BLaER1 treated with 17β-estradiol and CSF1 and Interleukin-3, amounts not matched to agents 10 nM and 100 nM (cell line): ENCODE results near the gene LCE2B.
"Not testable (repeated sequence)": the region's sequence is repeated elsewhere in the genome, so short reads cannot be mapped to it uniquely, and the experiment has no call there.

Experiments
- H3K27ac ChIP-seq, 11 experiments: shearing (Covaris generic); formaldehyde crosslinking; 2 replicates each; pipeline ENCODE4 v1.8.1; 2022
- H3K27me3 ChIP-seq, 11 experiments: shearing (Covaris generic); formaldehyde crosslinking; 2 replicates each; pipeline ENCODE4 v1.8.1; 2022
- H3K36me3 ChIP-seq, 11 experiments: shearing (Covaris generic); formaldehyde crosslinking; 2 replicates each; pipeline ENCODE4 v1.8.1; 2022
- H3K4me1 ChIP-seq, 10 experiments: shearing (Covaris generic); formaldehyde crosslinking; 2 replicates each; pipeline ENCODE4 v1.8.1; 2022
- H3K4me2 ChIP-seq, 11 experiments: shearing (Covaris generic); formaldehyde crosslinking; 2 replicates each; pipeline ENCODE4 v1.8.1; 2022
- H3K4me3 ChIP-seq, 10 experiments: shearing (Covaris generic); formaldehyde crosslinking; 2 replicates each; pipeline ENCODE4 v1.8.1; 2022
- H3K9ac ChIP-seq, 11 experiments: shearing (Covaris generic); formaldehyde crosslinking; 2 replicates each; pipeline ENCODE4 v1.8.1; 2022
- H3K9me3 ChIP-seq, 11 experiments: shearing (Covaris generic); formaldehyde crosslinking; replicated peaks in 1 of 11; 2 replicates each; pipeline ENCODE4 v1.8.1; 2022
- H4K20me1 ChIP-seq, 11 experiments: shearing (Covaris generic); formaldehyde crosslinking; 2 replicates each; pipeline ENCODE4 v1.8.1; 2022
- Cebpa-rat ChIP-seq, 11 experiments: shearing (Covaris generic); IDR thresholded peaks; 2 replicates each; pipeline ENCODE4 v1.8.1; 2022

LCE2B gene

DNA sequence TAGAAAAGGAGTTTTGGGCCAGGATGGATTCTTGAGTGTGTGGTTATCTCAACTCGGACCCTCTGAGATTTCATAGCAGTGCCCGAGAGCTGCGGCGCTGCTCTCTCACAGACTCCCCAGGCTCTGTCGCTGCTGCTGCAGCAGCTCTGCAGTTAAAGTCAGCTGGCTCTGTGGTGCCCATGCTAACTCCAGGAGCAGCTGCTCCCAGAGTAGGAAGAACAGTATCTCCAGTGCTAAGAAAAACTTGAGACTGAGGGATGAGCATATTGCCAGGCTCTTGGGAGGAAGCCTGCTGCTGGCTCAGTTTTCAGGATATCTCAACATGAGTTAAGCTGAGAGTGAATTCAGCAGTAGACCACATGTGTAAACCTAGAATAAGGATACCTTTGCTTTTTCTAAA is 18.3 kb upstream of the LCE2B start:
- Histone ChIP-seq H3K4me1 (no peaks in the 10 kb centered on the region), H3K9me3 (peaks cover 0 to 4% (median 0%) of the 10 kb centered on the region in 11 experiments; a peak in 1 of 22 replicates), H3K27me3 (no peaks in the 10 kb centered on the region), H3K9ac (no peak overlapping the region), H3K4me3 (no peak overlapping the region), H3K27ac (no peak overlapping the region), H3K4me2 (no peak overlapping the region), H4K20me1 (no peaks in the 10 kb centered on the region), H3K36me3 (no peaks in the 10 kb centered on the region)
- TF ChIP-seq Cebpa-rat (IDR thresholded peaks at IDR 0.05): no peak

DNA sequence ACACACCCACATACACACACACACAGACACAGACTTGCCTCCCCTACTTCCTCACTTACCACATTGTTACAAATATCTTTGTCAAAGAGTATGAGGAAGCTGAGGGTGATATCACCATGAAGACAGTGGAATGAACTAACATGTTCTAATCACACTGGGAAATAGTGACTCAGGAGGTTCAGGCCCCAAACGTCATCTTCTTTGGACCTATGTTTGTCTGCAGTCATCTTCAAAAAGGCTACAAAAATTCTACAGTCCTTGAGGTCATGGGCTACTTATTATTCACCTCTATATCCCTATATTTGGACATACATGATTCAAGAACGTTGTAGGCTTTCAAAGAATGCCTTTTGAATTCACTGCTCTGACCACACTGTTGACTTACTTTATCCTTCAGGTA is 12.9 kb upstream of the LCE2B start:
- Histone ChIP-seq H3K9ac (no peak overlapping the region), H3K27ac (no peak overlapping the region), H3K36me3 (no peaks in the 10 kb centered on the region), H3K4me2 (no peak overlapping the region), H3K4me1 (no peaks in the 10 kb centered on the region), H3K9me3 (no peaks in the 10 kb centered on the region), H3K4me3 (no peak overlapping the region), H3K27me3 (no peaks in the 10 kb centered on the region), H4K20me1 (no peaks in the 10 kb centered on the region)
- TF ChIP-seq Cebpa-rat (IDR thresholded peaks at IDR 0.05): no peak

DNA sequence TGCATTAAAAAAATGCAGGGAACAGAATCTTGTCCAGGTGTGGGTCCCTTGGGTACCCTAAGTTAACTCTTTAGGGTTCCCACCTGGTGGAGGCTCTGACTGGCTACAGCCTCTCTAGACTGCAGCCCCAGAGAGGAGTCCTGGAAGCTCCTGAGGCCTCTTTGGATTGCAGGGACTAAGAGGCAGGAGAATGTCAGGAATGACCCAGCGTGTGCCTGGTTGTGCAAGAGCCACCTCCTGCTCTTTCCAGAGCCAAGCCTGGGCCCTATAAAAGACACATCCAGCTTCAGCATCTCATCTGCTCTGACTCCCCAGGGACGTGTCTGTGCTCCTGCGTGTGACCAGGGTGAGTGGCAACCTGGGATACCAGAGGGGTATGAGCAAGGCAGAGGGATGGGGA is 10.9 kb upstream of the LCE2B start, which contains the start of gene LCE2C:
Gene LCE2C (plus strand): TSS at position 297 of the 400 bp plus-strand sequence. CDS start 737 bp downstream, outside the sequence.
- H3K4me2 ChIP-seq, H3K27me3 ChIP-seq, H3K36me3 ChIP-seq, H3K4me1 ChIP-seq, H3K27ac ChIP-seq, H3K9ac ChIP-seq, H4K20me1 ChIP-seq, H3K4me3 ChIP-seq, H3K9me3 ChIP-seq: not testable (repeated sequence)

DNA sequence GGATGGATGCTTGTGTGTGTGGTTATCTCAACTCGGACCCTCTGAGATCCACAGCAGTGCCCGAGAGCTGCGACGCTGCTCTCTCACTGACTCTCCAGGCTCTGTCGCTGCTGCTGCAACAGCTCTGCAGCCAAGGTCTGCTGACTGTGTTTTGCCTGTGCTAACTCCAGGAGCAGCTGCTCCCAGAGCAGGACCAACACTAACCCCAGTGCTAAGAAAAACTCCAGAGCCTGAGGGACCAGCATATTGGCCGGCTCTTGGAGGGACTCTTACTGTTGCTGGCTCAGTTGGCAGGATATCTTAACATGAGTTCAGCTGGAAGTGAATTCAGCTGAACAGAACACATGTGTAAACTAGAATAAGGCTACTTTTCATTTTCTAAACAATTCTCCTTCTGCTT is 6.5 kb upstream of the LCE2B start:
- H4K20me1 ChIP-seq: no peaks in the 10 kb centered on the region
- no peak overlapping the region for H3K4me3 ChIP-seq
- no peaks in the 10 kb centered on the region for H3K36me3 ChIP-seq
- no peaks in the 10 kb centered on the region for H3K27me3 ChIP-seq
- no peak overlapping the region for H3K27ac ChIP-seq
- H3K9ac ChIP-seq: no peak overlapping the region
- no peak for TF ChIP-seq Cebpa-rat (IDR thresholded peaks at IDR 0.05)
- H3K9me3 ChIP-seq: no peaks in the 10 kb centered on the region
- H3K4me1 ChIP-seq: no peaks in the 10 kb centered on the region
- no peak overlapping the region for H3K4me2 ChIP-seq

DNA sequence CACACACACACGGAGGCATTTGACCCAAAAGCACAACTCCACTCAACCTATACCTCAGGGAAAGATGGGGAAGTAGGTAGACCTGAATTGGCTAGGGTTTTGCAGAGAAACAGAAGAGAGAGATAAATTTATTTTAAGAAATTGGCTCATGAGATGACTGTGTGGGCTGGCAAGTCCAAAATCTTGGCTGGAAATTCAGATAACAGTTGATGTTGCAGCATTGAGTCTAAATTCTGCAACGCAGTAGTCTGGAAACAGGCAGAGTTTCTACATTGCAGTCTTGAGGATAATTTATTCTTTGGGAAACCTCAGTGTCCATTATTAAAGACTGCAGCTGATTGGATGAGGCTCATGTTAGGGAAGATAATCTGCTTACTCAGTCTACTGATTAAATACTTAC is 4.3 kb upstream of the LCE2B start:
- H3K9me3 ChIP-seq: no peaks in the 10 kb centered on the region
- H3K4me1 ChIP-seq: no peaks in the 10 kb centered on the region
- H3K36me3 ChIP-seq: no peaks in the 10 kb centered on the region
- H3K4me2 ChIP-seq: no peak overlapping the region
- no peaks in the 10 kb centered on the region for H3K27me3 ChIP-seq
- no peak for TF ChIP-seq Cebpa-rat (IDR thresholded peaks at IDR 0.05)
- no peak overlapping the region for H3K9ac ChIP-seq
- H3K4me3 ChIP-seq: no peak overlapping the region
- H3K27ac ChIP-seq: no peak overlapping the region
- no peaks in the 10 kb centered on the region for H4K20me1 ChIP-seq

DNA sequence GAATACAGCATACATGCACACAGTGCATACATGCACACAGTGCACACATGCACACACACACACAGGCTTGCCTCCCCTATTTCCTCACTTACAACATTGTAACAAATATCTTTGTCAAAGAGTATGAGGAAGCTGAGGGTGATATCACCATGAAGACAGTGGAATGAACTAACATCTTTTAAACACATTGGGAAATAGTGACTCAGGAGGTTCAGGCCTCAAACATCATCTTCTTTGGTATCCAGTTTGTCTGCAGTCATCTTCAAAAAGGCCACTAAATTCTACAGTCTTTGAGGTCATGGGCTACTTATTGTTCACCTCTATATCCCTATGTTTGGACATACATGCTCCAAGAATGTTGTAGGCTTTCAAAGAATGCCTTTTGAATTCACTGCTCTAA is 2.1 kb upstream of the LCE2B start:
- Histone ChIP-seq H3K4me1 (no peaks in the 10 kb centered on the region), H3K27ac (no peak overlapping the region), H3K4me3 (no peak overlapping the region), H3K27me3 (no peaks in the 10 kb centered on the region), H3K36me3 (no peaks in the 10 kb centered on the region), H3K9ac (no peak overlapping the region), H3K9me3 (no peaks in the 10 kb centered on the region), H3K4me2 (no peak overlapping the region), H4K20me1 (no peaks in the 10 kb centered on the region)
- TF ChIP-seq Cebpa-rat (IDR thresholded peaks at IDR 0.05): no peak

DNA sequence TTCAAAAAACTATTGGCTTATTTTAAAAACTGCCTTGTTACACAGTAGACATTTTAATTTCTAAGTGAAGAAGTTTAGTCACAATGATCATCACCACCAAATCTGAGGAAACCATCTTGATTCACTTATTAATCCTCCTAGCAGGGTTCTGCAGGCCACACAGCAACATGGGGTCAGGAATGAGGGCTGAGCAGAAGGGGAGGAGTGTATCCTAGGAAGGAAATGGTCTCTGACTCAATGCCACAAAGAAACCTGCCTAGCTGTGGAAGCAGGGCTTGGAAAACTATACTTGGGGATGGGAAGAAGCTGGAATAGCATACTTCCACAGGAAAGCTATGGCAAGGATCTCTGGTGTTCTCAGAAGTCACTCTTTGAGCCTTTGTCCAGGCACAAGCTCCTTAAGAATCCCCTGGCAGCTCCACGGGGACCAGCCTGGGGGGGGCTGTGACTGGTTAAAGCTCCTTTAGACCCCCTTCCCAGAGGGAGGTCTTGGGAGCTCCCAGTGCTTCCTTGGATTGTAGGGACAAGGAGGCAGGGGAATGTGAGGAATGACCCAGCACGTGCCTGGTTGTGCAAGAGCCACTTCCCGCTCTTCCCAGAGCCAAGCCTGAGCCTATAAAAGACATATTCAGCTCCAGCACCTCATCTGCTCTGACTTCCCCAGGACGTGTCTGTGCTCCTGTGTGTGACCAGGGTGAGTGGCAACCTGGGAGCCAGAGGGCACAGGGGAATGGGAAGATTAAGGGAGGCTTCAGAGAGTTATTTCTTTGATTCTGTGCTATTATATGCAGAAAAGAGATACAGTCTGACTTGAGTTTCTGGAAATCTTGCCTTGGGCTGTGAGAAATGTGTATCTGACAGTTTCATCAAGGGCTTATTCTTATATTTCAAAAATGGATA is 12.0 kb downstream of the LCE2B start, which contains the start of gene LCE2A:
Gene LCE2A (plus strand): TSS at position 645 of the 900 bp plus-strand sequence. CDS start 557 bp downstream, outside the sequence.
- Histone ChIP-seq H3K27me3 (no peaks in the 10 kb centered on the region), H3K36me3 (no peaks in the 10 kb centered on the region), H3K9ac (no peak within 1 kb of the TSS), H3K4me2 (no peak within 1 kb of the TSS), H3K4me3 (no peak within 1 kb of the TSS), H4K20me1 (no peaks in the 10 kb centered on the region), H3K9me3 (peaks cover 1 to 7% (median 4%) of the 10 kb centered on the region in 11 experiments; a peak in 10 of 22 replicates), H3K27ac (no peak within 1 kb of the TSS), H3K4me1 (peaks cover 0 to 20% (median 13%) of the 10 kb centered on the region in 10 experiments; a peak in 13 of 20 replicates)
- 0 out of 22 replicates have a peak, but pooled peaks of 1 of the 11 experiments have one; percentile 17 for TF ChIP-seq Cebpa-rat (IDR thresholded peaks at IDR 0.05)

DNA sequence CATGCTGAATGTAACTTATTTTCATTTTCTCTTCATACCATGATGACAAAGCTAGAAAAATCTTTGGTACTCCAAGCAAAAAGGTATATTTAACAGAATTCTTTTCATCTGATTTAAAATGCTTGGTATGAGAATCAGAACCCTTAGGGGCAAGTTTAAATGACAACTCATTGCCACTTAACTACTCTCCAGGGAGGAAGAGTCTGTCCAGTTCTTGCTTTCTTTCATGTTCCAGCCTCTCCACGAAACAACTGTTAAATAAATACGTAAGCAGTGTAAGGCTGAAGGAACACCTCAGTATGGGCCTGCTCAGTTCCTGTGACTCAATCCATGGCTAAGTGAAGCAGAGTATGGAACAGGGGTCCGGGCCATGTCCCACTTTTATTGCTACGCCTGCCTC is 13.8 kb downstream of the LCE2B start:
- no peaks in the 10 kb centered on the region for H3K27me3 ChIP-seq
- no peak overlapping the region for H3K4me3 ChIP-seq
- H3K9ac ChIP-seq: peak overlapping the region in 2 of 11 experiments; percentile 2 to 14; a peak in 1 of 22 replicates
- H3K4me2 ChIP-seq: peak overlapping the region in 7 of 11 experiments; percentile 11 to 64 (median 48); a peak in 14 of 22 replicates
- no peaks in the 10 kb centered on the region for H4K20me1 ChIP-seq
- peaks cover 0 to 6% (median 4%) of the 10 kb centered on the region in 11 experiments; a peak in 5 of 22 replicates for H3K9me3 ChIP-seq
- H3K4me1 ChIP-seq: peaks cover 0 to 20% (median 13%) of the 10 kb centered on the region in 10 experiments; a peak in 13 of 20 replicates
- TF ChIP-seq Cebpa-rat (IDR thresholded peaks at IDR 0.05): no peak
- no peak overlapping the region for H3K27ac ChIP-seq
- H3K36me3 ChIP-seq: no peaks in the 10 kb centered on the region

DNA sequence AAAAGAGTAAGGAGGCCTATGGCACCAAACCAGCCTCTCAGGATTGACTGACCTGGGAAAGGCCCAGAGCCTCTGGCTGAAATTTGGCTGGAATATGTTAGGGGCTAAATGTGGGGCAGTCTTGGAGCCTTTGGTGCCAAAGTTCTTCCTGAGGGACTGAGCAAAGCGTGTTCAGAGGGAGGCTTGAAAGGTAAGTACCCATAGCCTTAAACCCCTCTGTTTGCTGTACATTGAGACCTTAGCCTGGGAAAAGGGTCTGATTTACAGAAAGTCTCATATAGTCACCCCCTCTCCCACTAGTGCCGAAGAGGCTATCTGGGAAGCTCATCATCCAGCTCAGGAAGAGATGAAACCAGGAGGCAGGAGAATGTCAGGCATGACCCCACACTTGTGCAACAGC is 21.9 kb downstream of the LCE2B start, which contains the start of gene LCE4A:
Gene LCE4A (plus strand): TSS at position 301 of the 400 bp plus-strand sequence. CDS start 916 bp downstream, outside the sequence.
- H3K27ac ChIP-seq: no peak within 1 kb of the TSS
- H3K4me1 ChIP-seq: no peaks in the 10 kb centered on the region
- no peaks in the 10 kb centered on the region for H3K27me3 ChIP-seq
- H4K20me1 ChIP-seq: no peaks in the 10 kb centered on the region
- no peak within 1 kb of the TSS for H3K4me3 ChIP-seq
- H3K36me3 ChIP-seq: no peaks in the 10 kb centered on the region
- H3K4me2 ChIP-seq: no peak within 1 kb of the TSS
- H3K9me3 ChIP-seq: peaks cover 0 to 10% (median 4%) of the 10 kb centered on the region in 11 experiments; a peak in 5 of 22 replicates
- no peak for TF ChIP-seq Cebpa-rat (IDR thresholded peaks at IDR 0.05)
- no peak within 1 kb of the TSS for H3K9ac ChIP-seq
